PC-9 (cell line): Measurements from ENCODE around the gene GFPT2.

Experiments used
- CTCF ChIP-seq: fragments of 200-600 bp; sonication (generic); conservative IDR thresholded peaks from 2 replicates; pipeline ENCODE4 v1.6.1; 2017; ENCODE audit warnings: mixed run types, antibody characterized with exemption, mild to moderate bottlenecking, moderate library complexity
- EZH2 ChIP-seq: fragments of 200-600 bp; sonication (generic); IDR thresholded peaks from 2 replicates; pipeline ENCODE4 v1.8.0; 2017; ENCODE audit warnings: antibody characterized with exemption, low read depth

- TF ChIP-seq CTCF (no peak), EZH2 (no peak)
Measured at GRCh38 chr5:180306796-180307195, 46.3 kb downstream of the GFPT2 start.
